ENCODE data around the gene PAIP2.

The PAIP2 gene

DNA sequence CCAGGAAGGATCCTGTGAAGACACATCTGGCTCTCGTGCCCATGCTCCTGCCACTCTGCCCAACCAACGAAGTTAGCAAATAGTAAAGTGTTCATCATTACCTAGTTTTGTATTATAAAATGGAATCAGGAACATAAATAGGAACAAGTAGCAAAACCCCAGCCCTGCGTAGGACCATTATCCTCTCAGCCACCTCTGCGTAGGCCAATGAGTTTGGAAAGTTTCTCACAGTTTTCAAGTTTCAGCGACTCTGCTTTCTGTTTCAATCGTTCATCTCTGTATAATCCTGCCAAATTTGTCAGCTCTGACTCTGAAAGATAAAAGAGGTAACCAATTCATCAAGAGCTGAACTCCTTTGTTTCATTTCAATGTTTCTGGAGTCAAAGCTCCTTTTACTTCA lies 72.3 kb downstream of the PAIP2 start:
- peak; percentile 62 for DNase-seq (ENCODE audit: low read depth)
- TF ChIP-seq, protein P1, sequence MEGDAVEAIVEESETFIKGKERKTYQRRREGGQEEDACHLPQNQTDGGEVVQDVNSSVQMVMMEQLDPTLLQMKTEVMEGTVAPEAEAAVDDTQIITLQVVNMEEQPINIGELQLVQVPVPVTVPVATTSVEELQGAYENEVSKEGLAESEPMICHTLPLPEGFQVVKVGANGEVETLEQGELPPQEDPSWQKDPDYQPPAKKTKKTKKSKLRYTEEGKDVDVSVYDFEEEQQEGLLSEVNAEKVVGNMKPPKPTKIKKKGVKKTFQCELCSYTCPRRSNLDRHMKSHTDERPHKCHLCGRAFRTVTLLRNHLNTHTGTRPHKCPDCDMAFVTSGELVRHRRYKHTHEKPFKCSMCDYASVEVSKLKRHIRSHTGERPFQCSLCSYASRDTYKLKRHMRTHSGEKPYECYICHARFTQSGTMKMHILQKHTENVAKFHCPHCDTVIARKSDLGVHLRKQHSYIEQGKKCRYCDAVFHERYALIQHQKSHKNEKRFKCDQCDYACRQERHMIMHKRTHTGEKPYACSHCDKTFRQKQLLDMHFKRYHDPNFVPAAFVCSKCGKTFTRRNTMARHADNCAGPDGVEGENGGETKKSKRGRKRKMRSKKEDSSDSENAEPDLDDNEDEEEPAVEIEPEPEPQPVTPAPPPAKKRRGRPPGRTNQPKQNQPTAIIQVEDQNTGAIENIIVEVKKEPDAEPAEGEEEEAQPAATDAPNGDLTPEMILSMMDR (IDR thresholded peaks at IDR 0.05; ENCODE audit: insufficient read depth, low read depth, low read length, missing control alignments) = no peak
- H3K4me3 ChIP-seq (ENCODE audit: low read depth, low read length) = no peak overlapping the region

DNA sequence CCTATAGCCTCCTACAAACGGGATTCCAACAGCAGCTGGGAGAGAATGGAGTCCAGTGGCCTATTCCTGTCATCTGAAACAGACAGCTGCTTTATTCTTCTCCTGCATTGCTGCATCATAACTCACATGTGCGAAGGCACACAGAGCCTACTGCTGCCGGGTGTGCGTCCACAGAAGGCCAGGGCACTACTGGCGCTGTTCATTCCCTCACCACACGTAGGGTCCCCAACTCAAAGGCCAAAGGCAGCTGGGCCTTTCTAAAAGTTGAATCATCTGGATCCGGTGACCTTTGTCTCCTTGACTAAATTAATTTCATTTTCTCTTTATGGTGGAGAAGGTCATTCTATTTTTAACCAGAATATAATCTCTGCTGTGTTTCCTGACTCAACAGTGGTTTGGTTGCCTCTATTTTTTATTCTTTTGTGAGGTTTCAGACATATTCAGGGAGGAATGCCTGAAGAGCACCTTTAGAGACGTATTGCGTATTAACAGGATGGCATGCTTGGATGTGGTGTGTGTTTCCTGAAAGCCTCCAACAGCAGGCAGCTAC lies 73.0 kb downstream of the PAIP2 start:
- TF ChIP-seq, protein P1 (IDR thresholded peaks at IDR 0.05; ENCODE audit: insufficient read depth, low read depth, low read length, missing control alignments) = no peak
- no peak overlapping the region for H3K4me3 ChIP-seq (ENCODE audit: low read depth, low read length)
- no peak for DNase-seq (ENCODE audit: low read depth)

DNA sequence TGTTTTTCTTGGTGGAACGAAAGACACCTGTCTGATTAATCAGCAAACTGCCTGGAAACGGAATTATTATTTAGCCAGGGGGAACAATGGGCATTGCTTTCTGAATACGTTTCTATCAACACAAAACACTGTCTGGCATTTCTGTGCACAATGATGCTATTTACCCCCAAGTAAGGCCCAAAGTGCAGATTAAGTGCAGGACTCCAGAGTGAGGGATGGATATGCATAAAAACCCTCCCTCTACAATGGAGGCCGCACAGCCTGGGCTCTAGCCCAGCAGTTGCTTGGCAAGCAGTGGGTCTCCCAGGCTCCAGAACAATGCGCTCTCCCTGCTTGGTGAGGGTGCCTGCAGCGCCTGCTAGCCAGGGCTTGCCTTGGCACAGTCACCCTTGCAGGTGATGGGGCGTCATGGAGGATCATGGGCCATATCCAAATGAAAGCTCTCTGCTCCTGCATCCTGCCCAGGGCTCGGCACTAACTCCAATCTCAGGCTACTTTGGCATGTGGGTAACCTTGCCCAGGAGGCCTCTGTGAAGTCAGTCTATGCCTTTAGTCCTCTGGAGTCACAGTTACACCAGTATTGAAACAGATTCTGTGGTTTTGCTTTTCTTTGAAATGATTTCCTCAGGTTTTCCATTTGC lies 73.7 kb downstream of the PAIP2 start:
- DNase-seq (ENCODE audit: low read depth) = no peak
- TF ChIP-seq, protein P1 (IDR thresholded peaks at IDR 0.05; ENCODE audit: insufficient read depth, low read depth, low read length, missing control alignments) = no peak
- H3K4me3 ChIP-seq (ENCODE audit: low read depth, low read length) = no peak overlapping the region

DNA sequence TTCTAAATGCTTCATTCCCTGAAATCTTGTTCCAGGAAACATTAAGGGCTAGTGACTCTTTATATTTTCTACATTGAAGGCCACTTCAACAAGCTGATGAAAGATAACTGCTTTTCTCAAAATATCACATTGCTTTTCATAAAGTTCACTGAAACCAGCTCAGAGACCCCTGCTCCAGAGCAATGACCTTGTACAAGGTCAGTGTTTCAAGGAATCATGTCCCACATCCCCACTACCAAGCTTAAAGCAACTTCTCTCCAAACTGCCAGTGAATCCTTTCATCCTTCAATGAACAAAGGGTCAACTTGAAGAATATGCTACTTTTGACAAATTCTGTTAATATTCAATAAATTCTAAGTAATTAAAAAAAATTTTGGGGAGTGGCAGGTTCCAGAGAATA lies 74.2 kb downstream of the PAIP2 start:
- no peak for DNase-seq (ENCODE audit: low read depth)
- H3K4me3 ChIP-seq (ENCODE audit: low read depth, low read length) = no peak overlapping the region
- TF ChIP-seq, protein P1 (IDR thresholded peaks at IDR 0.05; ENCODE audit: insufficient read depth, low read depth, low read length, missing control alignments) = no peak

DNA sequence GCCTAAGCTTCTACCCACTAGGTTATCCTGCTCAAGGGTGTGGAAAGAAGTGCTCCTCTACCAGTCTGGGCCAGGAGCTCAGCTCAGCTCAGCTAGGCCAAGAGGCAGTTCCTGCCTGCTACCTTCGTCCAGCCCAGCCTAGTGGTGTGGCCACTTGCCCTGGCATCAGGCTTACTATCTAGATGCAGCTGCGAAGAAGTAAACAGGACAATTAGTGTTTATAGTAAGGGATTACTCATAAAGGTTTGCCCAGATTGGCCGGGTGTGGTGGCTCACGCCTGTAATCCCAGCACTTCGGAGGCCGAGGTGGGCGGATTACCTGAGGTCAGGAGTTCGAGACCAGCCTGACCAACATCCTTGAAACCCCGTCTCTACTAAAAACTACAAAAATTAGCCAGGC lies 75.0 kb downstream of the PAIP2 start:
- no peak overlapping the region for H3K4me3 ChIP-seq (ENCODE audit: low read depth, low read length)
- DNase-seq (ENCODE audit: low read depth) = no peak
- TF ChIP-seq, protein P1 (IDR thresholded peaks at IDR 0.05; ENCODE audit: insufficient read depth, low read depth, low read length, missing control alignments) = no peak

DNA sequence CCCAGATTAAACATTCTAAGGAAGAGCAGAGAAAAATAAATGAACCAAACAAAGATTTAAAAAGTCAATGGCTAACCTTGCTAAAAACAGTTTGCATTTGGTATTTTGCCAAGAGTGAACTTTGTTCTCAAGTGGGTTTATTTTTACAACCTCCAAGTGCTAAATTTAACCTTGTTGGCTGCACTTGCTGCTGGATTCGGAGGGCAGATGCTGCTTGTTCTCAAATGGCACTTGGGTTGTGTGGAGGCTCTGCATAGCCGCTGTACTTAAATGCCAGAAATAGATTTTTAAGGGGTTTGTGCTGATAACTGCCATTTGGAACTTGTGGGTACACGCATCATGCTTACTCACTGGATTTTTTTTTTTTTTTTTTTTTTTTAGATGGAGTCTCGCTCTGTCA lies 75.6 kb downstream of the PAIP2 start:
- TF ChIP-seq, protein P1 (IDR thresholded peaks at IDR 0.05; ENCODE audit: insufficient read depth, low read depth, low read length, missing control alignments) = no peak
- no peak for DNase-seq (ENCODE audit: low read depth)
- H3K4me3 ChIP-seq (ENCODE audit: low read depth, low read length) = no peak overlapping the region

DNA sequence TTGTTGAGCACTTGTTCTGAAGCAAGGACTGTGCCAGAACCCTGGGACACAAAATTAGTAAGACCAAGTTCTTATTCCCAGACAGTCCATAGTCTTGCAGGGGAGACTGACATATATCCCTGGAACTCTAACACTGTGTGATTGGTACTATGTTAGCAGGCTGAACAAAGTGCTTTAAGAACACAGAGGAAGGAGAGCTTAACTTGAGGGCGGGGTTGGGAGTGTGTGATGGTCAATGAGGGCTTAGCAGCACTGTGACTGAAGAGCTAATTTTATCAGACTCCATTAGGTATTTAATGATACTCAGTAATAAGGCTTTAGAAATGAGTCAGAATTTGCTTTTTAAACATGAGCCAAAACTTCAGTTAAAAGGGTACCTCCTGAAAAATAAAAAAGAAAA lies 77.1 kb downstream of the PAIP2 start:
- DNase-seq (ENCODE audit: low read depth) = no peak
- TF ChIP-seq, protein P1 (IDR thresholded peaks at IDR 0.05; ENCODE audit: insufficient read depth, low read depth, low read length, missing control alignments) = no peak
- no peak overlapping the region for H3K4me3 ChIP-seq (ENCODE audit: low read depth, low read length)
